Activated B cell treated with CpG ODN at 0.5 μM for 24 hours (primary cell): ENCODE measurements around the gene DOC2B. TPM values are rescaled to one million over a fixed set of nuclear protein-coding genes. Genes with fewer than 3 reads are reported as not detected.
"Not testable (repeated sequence)": the region's sequence is repeated elsewhere in the genome, so short reads cannot be mapped to it uniquely, and the experiment has no call there.

ENCODE experiments used
- ATAC-seq: fragments of 200-7000 bp; cut with Tn5 transposase; one replicate; pipeline ENCODE4 v1.10.0; 2021; ENCODE audit warnings: low read depth, mild to moderate bottlenecking, moderate library complexity
- CTCF ChIA-PET: fragments of 350-600 bp; sonication (Branson Sonifier 250); formaldehyde crosslinking; loops from one replicate; lab custom pipeline; 2021; ENCODE audit warnings: antibody characterized with exemption; lab: Charles Lee
- POLR2A ChIA-PET: fragments of 350-600 bp; sonication (Branson Sonifier 250); formaldehyde crosslinking; loops from one replicate; lab custom pipeline; 2021; ENCODE audit warnings: antibody characterized with exemption; lab: Charles Lee
- DNase-seq: peaks from one replicate; pipeline ENCODE4 v3.0.0; 2022
- H3K27ac Mint-ChIP-seq: one replicate; pipeline ENCODE4 v1.8.0; 2020; ENCODE audit warnings: mixed read lengths
- H3K27me3 Mint-ChIP-seq: one replicate; pipeline ENCODE4 v1.8.0; 2021; ENCODE audit warnings: mixed read lengths
- H3K36me3 Mint-ChIP-seq: one replicate; pipeline ENCODE4 v1.8.0; 2021; ENCODE audit warnings: low read depth, mixed read lengths
- H3K4me1 Mint-ChIP-seq: one replicate; pipeline ENCODE4 v1.8.0; 2021; ENCODE audit warnings: mixed read lengths
- H3K4me3 Mint-ChIP-seq: one replicate; pipeline ENCODE4 v1.8.0; 2020; ENCODE audit warnings: mild to moderate bottlenecking, mixed read lengths
- H3K9me3 Mint-ChIP-seq: one replicate; pipeline ENCODE4 v1.8.0; 2020; ENCODE audit warnings: mixed read lengths
- intact Hi-C: fragments of 100-400 bp; cut with micrococcal nuclease; formaldehyde crosslinking; loops from one replicate; pipeline ENCODE4 v1.15.1; 2024
- total RNA-seq: library from RNA; stranded (reverse); gene quantifications from 2 replicates; pipeline ENCODE4 v1.2.3, GENCODE V29; 2022
- TF ChIP-seq, protein P1 (sequence below): fragments of 200-600 bp; IDR thresholded peaks from one replicate; pipeline ENCODE4 v1.8.0; 2022; ENCODE audit warnings: antibody characterized with exemption, mild to moderate bottlenecking

The DOC2B gene
- total RNA-seq, 1 donor from 2014 or later, result not detected

- no peak overlapping the region for H3K4me3 Mint-ChIP-seq
These were observed 35.2 kb upstream of the DOC2B start for GRCh38 chr17:216625-217024.

GRCh38 chr17:215563-216478, 34.4 kb upstream of the DOC2B start:
- H3K27me3 Mint-ChIP-seq, POLR2A ChIA-PET, H3K4me1 Mint-ChIP-seq, H3K9me3 Mint-ChIP-seq, CTCF ChIA-PET, H3K36me3 Mint-ChIP-seq: not testable (repeated sequence)
- H3K27ac Mint-ChIP-seq, result peak overlapping the region; percentile 51
- DNase-seq, result peak; percentile 31
- ATAC-seq, result peak; percentile 78
- peak overlapping the region; percentile 81 for H3K4me3 Mint-ChIP-seq
- intact Hi-C loops, result loop anchor here (1.0 to 10.0 kb wide), 3 partner anchors 196 to 779 kb away; partner anchors contain the start of genes GLOD4, MRM3 and TIMM22

More at GRCh38 chr17:216625-217024, 35.2 kb upstream of the DOC2B start:
- ATAC-seq, result no peak
- POLR2A ChIA-PET, result no interaction called here
- Mint-ChIP-seq H3K36me3 (peaks cover 6% of the 10 kb centered on the region), H3K27me3 (no peaks in the 10 kb centered on the region), H3K9me3 (no peaks in the 10 kb centered on the region), H3K4me1 (peaks cover 8% of the 10 kb centered on the region), H3K27ac (no peak overlapping the region)
- DNase-seq, result no peak
- CTCF ChIA-PET, result no interaction called here
- TF ChIP-seq, protein P1, sequence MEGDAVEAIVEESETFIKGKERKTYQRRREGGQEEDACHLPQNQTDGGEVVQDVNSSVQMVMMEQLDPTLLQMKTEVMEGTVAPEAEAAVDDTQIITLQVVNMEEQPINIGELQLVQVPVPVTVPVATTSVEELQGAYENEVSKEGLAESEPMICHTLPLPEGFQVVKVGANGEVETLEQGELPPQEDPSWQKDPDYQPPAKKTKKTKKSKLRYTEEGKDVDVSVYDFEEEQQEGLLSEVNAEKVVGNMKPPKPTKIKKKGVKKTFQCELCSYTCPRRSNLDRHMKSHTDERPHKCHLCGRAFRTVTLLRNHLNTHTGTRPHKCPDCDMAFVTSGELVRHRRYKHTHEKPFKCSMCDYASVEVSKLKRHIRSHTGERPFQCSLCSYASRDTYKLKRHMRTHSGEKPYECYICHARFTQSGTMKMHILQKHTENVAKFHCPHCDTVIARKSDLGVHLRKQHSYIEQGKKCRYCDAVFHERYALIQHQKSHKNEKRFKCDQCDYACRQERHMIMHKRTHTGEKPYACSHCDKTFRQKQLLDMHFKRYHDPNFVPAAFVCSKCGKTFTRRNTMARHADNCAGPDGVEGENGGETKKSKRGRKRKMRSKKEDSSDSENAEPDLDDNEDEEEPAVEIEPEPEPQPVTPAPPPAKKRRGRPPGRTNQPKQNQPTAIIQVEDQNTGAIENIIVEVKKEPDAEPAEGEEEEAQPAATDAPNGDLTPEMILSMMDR, result no peak
- intact Hi-C loops, result loop anchor here (10.0 kb wide), 2 partner anchors 568 to 778 kb away; partner anchors contain the start of genes GLOD4, MRM3 and TIMM22

- POLR2A ChIA-PET, result no interaction called here
- H3K27ac Mint-ChIP-seq, result peak overlapping the region; percentile 41
- no peaks in the 10 kb centered on the region for H3K27me3 Mint-ChIP-seq
These were observed 33.5 kb upstream of the DOC2B start for GRCh38 chr17:214881-215331.

GRCh38 chr17:213286-214105, 32.0 kb upstream of the DOC2B start:
- no peak for ATAC-seq
- Mint-ChIP-seq H3K4me3 (no peak overlapping the region), H3K9me3 (peaks cover 3% of the 10 kb centered on the region), H3K27me3 (no peaks in the 10 kb centered on the region), H3K4me1 (peaks cover 8% of the 10 kb centered on the region), H3K27ac (no peak overlapping the region), H3K36me3 (peaks cover 6% of the 10 kb centered on the region)
- ChIA-PET POLR2A (no interaction called here), CTCF (no interaction called here)
- DNase-seq, result no peak
- TF ChIP-seq, protein P1, result no peak
- intact Hi-C loops, result loop anchor here (10.0 kb wide), 2 partner anchors 571 to 781 kb away; partner anchors contain the start of genes GLOD4, MRM3 and TIMM22

More at GRCh38 chr17:214881-215331, 33.5 kb upstream of the DOC2B start:
- Mint-ChIP-seq H3K4me1 (peaks cover 8% of the 10 kb centered on the region), H3K36me3 (peaks cover 6% of the 10 kb centered on the region), H3K9me3 (no peaks in the 10 kb centered on the region), H3K4me3 (peak overlapping the region; percentile 81)
- no peak for DNase-seq
- TF ChIP-seq, protein P1, result no peak
- CTCF ChIA-PET, result no interaction called here
- ATAC-seq, result no peak
- intact Hi-C loops, result loop anchor here (1.0 to 10.0 kb wide), 3 partner anchors 197 to 780 kb away; partner anchors contain the start of genes GLOD4, MRM3 and TIMM22

DNA sequence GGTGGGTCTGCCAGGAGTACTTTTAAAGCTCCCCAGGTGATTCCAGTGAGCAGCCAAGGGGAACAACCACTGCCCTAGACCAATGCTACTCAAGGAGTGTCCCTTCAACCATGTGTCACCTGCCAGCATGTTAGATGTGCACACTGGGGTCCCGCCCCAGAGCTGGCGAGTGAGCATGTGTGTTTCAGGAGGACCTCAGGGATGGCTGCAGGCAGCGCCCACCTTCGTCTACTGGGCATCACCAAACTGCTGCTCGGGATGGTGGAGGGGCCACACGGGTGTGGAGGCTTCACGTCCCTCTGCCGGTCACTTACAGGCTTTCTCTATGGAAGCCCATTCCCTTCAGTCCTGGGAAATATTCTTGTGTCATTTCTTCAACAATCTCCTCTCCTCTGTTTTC, 29.0 kb upstream of the DOC2B start:
- H3K4me3 Mint-ChIP-seq, result no peak overlapping the region
- DNase-seq, result no peak
- H3K36me3 Mint-ChIP-seq, result peaks cover 6% of the 10 kb centered on the region
- H3K27ac Mint-ChIP-seq, result no peak overlapping the region
- no peak for ATAC-seq
- intact Hi-C loops, result loop anchor here (10.0 kb wide), 2 partner anchors 574 to 784 kb away; partner anchors contain the start of genes GLOD4, MRM3 and TIMM22
- H3K27me3 Mint-ChIP-seq, result no peaks in the 10 kb centered on the region
- H3K4me1 Mint-ChIP-seq, result peaks cover 6% of the 10 kb centered on the region
- H3K9me3 Mint-ChIP-seq, result peaks cover 9% of the 10 kb centered on the region
- TF ChIP-seq, protein P1, result no peak
- CTCF ChIA-PET, result no interaction called here
- POLR2A ChIA-PET, result no interaction called here
